ENCODE data around the gene CTAGE6.
"Not testable (repeated sequence)": the region's sequence is repeated elsewhere in the genome, so short reads cannot be mapped to it uniquely, and the experiment has no call there.

DNA sequence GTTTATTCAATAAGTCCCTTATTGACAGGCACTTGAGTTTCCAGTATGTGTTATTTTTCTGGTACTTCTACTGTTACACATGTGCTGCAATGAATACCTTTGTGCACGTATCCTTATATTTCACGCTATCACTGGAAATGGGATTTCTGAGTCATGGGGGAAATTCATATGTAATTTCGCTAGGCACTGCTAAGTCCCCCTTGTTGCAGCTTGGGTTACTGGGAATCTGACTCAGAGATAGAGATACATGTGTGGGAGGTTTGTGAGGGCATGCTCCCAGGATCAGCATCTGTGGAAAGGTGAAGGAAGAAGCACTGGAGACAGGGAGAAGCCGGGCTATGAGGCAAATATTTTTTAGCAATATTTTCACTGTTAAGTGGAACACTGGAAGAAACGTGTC, 47.6 kb downstream of the CTAGE6 start:
- TF ChIP-seq, protein P1, sequence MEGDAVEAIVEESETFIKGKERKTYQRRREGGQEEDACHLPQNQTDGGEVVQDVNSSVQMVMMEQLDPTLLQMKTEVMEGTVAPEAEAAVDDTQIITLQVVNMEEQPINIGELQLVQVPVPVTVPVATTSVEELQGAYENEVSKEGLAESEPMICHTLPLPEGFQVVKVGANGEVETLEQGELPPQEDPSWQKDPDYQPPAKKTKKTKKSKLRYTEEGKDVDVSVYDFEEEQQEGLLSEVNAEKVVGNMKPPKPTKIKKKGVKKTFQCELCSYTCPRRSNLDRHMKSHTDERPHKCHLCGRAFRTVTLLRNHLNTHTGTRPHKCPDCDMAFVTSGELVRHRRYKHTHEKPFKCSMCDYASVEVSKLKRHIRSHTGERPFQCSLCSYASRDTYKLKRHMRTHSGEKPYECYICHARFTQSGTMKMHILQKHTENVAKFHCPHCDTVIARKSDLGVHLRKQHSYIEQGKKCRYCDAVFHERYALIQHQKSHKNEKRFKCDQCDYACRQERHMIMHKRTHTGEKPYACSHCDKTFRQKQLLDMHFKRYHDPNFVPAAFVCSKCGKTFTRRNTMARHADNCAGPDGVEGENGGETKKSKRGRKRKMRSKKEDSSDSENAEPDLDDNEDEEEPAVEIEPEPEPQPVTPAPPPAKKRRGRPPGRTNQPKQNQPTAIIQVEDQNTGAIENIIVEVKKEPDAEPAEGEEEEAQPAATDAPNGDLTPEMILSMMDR (IDR thresholded peaks at IDR 0.05 in 2 of 3, conservative IDR thresholded peaks at IDR 0.05 in 1 of 3; ENCODE audit: borderline replicate concordance in 1 of 3, insufficient read depth in 1 of 3, low read depth in 2 of 3, low read length in 2 of 3) = not testable (repeated sequence)
- TF ChIP-seq, protein P2, sequence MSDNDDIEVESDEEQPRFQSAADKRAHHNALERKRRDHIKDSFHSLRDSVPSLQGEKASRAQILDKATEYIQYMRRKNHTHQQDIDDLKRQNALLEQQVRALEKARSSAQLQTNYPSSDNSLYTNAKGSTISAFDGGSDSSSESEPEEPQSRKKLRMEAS (IDR thresholded peaks at IDR 0.05) = not testable (repeated sequence)
- not testable (repeated sequence) for TF ChIP-seq POLR2AphosphoS5 (IDR thresholded peaks at IDR 0.05; ENCODE audit: low read depth, low read length); CEBPB (IDR thresholded peaks at IDR 0.05; ENCODE audit: low read depth); RAD21 (IDR thresholded peaks at IDR 0.05; ENCODE audit: low read depth); POLR2A (IDR thresholded peaks at IDR 0.05; ENCODE audit: borderline replicate concordance, extremely low read depth, insufficient read depth, insufficient read length); EZH2 (IDR thresholded peaks at IDR 0.05); JUND (IDR thresholded peaks at IDR 0.05); TCF7L2 (IDR thresholded peaks at IDR 0.05; ENCODE audit: borderline replicate concordance, extremely low read depth, insufficient read depth, insufficient read length); ZFX (IDR thresholded peaks at IDR 0.05); YY1 (IDR thresholded peaks at IDR 0.05; ENCODE audit: extremely low read depth, insufficient replicate concordance, low read depth, low read length); SP1 (IDR thresholded peaks at IDR 0.05; ENCODE audit: low read depth)
- TF ChIP-seq, protein P3, sequence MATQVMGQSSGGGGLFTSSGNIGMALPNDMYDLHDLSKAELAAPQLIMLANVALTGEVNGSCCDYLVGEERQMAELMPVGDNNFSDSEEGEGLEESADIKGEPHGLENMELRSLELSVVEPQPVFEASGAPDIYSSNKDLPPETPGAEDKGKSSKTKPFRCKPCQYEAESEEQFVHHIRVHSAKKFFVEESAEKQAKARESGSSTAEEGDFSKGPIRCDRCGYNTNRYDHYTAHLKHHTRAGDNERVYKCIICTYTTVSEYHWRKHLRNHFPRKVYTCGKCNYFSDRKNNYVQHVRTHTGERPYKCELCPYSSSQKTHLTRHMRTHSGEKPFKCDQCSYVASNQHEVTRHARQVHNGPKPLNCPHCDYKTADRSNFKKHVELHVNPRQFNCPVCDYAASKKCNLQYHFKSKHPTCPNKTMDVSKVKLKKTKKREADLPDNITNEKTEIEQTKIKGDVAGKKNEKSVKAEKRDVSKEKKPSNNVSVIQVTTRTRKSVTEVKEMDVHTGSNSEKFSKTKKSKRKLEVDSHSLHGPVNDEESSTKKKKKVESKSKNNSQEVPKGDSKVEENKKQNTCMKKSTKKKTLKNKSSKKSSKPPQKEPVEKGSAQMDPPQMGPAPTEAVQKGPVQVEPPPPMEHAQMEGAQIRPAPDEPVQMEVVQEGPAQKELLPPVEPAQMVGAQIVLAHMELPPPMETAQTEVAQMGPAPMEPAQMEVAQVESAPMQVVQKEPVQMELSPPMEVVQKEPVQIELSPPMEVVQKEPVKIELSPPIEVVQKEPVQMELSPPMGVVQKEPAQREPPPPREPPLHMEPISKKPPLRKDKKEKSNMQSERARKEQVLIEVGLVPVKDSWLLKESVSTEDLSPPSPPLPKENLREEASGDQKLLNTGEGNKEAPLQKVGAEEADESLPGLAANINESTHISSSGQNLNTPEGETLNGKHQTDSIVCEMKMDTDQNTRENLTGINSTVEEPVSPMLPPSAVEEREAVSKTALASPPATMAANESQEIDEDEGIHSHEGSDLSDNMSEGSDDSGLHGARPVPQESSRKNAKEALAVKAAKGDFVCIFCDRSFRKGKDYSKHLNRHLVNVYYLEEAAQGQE (IDR thresholded peaks at IDR 0.05; ENCODE audit: low read depth) = not testable (repeated sequence)
- TF ChIP-seq, protein P4, sequence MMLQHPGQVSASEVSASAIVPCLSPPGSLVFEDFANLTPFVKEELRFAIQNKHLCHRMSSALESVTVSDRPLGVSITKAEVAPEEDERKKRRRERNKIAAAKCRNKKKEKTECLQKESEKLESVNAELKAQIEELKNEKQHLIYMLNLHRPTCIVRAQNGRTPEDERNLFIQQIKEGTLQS (IDR thresholded peaks at IDR 0.05) = not testable (repeated sequence)

All from HCT116 (cell line).